OCI-LY3 (cell line): ENCODE measurements around the gene SUCLG2.

Experiments
- CTCF ChIP-seq: fragments of 200-600, 300-600 bp; sonication (generic); IDR thresholded peaks from 2 replicates; pipeline ENCODE4 v1.5.1; 2014; ENCODE audit warnings: antibody characterized with exemption, low read length, low read depth
- EZH2phosphoT487 ChIP-seq: fragments of 200-600 bp; shearing (Covaris generic); IDR thresholded peaks from 2 replicates; pipeline ENCODE4 v1.6.1; 2018; ENCODE audit warnings: antibody characterized with exemption, mixed run types, low read depth

- no peak for TF ChIP-seq EZH2phosphoT487
- TF ChIP-seq CTCF = no peak
Measured at GRCh38 chr3:67431887-67432286, 222.5 kb downstream of the SUCLG2 start.
